Stimulated activated CD4-positive, alpha-beta T cell treated with anti-CD3 and anti-CD28 coated beads, Interleukin-4, amount 100 ng/mL, for 1 hour (primary cell): ENCODE data around the gene GULP1.
"Not testable (repeated sequence)": the region's sequence is repeated elsewhere in the genome, so short reads cannot be mapped to it uniquely, and the experiment has no call there.

ENCODE experiments used
- DNase-seq: peaks from one replicate; pipeline ENCODE4 v3.0.0-alpha.2; 2020

The GULP1 gene

DNA sequence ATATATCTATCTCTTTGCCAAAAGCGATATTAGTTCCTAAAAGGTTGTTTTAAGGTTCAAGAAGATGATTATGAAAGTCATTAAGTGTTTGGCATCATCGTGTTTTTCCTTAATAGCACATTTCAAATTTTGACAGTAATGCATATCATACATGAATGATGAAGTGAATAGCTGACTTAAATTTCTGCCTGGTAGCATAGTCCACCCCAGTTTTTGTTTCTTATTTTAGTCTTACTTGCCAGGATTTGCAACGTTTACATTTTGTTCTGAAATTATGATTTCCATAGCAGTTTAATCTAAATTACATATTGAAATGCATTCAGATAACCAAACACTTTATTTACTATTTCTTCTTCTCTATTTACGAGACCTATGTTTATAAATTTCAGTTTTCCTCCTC is 201.1 kb downstream of the GULP1 start:
- DNase-seq, result no peak

DNA sequence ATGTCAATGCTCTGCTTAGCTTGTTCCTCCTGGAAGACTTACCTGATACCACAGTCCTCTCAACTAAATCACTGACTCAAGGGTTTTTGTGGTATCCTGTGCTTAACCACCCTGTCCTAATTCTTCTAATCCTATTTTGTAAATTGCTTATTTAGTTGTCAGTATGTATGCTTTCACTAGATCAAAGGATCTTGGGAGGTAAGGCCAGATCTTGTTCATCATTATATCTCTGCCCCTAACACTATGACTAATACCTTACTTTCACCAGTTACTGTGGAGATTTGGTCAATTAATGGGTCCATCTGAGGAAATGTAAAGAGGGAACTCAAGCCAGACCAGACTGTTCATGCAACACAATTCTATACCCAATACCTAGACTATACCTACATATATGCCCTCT is 203.2 kb downstream of the GULP1 start:
- no peak for DNase-seq

DNA sequence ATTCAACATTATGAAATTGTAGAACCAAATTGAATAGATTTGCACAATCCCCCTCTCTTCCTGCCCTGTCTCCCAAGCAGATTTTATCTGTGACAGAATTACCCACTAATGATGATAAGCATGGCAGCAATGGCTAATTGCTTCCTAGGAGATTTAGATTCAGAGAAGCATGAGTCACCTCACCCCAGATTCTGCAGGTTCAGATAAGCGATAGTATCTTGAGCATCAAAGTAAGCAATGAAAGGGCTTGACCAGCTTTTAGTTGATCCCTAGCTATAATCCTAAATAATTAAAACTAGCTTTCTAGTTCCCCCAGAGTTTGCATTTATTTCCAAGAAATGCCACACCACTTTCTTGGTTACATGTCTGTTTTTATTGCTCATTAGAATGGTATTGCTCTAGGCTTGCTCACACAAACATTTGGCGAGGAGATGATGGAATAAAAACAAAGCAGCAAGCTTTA is 204.3 kb downstream of the GULP1 start:
- DNase-seq, result no peak

DNA sequence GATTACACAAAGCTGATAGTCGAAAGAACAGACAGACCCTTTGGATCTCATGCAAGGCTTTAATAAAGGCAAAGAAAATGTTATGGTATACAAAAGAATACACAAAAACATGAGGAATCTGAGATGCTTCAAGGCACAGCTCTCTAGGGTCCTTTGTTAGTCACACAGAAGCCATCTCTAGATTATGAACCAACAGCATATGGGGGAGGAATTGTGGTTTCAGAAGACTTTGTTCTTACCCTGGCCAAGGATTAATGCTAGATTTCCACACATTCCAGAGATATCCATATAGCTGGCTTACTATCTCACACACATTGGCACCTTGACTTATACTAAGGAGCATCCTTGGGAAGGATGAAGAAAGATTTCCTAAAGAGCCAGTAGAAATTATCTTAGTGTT is 206.1 kb downstream of the GULP1 start:
- DNase-seq, result no peak

DNA sequence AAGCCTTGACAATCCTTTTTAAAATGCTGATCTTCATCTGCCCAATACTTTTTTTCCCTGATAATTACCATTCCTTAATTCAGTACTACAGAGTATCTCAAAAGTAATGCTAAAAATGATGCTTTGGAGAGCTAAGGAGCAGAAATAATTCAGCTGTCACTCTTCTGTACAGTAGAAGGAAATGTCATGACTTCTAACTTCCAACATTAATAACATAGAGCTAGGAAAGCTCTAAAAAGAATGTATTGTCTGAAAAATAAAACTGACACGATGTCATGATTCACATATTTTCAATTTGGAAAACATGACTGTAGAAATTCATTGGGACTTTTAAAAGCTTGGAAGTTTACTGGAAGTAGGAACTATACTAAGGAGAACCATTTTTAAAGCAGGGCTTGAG is 212.3 kb downstream of the GULP1 start:
- no peak for DNase-seq

DNA sequence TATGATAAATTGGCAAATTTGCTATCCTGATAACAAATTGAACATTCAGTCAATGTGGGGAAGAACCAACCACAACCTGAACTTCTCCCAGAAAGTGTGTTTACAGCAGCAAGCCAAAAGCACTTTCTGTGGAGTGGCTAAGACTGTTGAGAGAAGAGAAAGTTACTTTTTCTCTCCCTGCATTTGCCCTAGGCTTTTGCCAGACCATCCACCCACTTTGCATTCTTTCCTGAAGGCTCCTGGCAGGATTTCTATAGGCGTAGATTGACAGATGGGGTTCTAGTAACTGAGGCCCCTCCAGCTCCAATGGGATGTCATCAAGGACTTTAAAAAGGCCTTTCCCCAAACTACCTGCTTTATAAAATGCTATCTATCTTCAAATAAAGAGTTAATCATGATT is 215.2 kb downstream of the GULP1 start:
- no peak for DNase-seq

DNA sequence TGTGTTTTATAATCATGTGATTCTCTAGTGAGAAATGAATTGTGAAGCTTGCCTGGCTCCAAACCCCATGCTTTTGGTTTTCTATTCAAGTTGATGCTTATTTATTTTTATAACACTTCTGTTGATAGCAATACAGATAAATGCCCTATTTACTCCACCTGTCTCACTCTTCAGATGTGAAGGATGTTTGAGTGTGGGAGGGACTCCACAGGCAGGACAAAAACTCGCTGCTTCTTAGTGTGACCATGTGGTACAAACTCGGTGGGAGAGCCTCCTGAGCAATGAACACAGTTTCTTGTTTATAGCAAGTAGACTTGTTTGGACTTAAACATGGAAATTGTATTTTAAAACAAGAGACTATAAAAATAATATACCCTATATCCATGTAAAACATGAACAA is 219.7 kb downstream of the GULP1 start:
- no peak for DNase-seq

DNA sequence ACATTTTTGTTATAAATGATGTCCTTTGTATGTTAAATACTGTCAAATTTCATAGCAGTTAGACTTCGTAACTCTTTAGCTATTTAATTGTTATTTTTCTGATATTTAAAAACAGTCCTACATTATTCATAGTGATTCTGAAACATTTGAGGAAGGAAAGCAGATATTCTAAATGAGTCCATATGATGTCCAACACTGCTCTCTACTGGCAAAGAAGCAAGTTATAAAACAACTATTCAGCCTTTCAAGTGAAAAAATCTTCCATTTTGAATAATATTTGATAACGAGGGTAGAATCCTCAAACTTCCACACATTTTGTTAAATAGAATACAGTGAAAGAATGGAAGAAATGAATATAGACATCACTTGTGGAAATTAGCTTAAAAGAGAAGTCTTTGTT is 220.8 kb downstream of the GULP1 start:
- no peak for DNase-seq

DNA sequence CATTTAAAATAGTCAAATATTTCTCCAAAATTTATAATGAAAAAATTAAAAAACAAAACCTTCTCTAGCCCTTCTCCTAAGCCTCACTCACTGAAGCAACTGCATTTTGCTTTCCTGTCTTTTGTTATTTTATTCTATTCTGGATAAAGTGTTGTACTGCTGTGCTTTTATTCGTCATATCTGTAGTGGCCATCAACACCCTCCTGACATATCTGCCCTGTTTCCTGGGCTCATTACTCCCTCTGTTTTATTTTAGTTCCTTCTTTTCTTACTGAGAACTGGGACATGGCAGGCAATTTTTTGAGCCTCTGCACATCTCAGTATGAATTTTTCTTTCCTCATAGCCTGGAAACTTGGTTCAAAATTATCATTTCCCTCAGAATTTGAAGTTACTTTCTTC is 224.2 kb downstream of the GULP1 start:
- DNase-seq, result no peak

DNA sequence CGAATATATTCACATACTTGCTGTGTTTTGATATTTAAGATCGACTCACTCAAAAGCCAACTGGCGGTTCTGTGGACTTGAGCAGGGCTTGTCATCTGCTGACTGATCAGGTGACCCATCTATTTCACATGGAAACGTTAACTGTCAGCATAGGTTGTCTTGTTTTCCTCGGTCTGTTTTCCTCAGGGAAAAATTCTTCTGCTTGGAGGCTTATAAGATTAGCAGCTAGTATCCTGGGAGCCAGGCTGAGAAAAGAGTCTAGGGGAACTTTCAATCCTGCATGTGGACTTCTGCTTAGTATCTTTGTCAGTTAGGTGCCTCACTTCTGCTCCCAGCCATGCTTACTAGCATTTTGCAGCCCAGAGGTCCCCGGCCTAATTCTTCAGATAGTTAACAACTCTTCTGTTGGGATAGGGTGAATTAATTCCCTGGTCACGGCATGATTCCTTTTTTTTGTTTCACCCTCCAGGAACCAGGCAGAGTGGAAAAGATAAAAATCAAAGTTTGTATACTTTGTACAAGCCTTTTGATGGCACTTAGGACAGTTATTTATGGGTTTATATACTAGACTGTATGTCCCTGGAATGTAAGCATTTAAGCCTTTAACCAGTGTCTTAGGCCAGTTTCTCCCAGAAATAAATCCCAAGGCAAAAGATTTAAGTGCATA is 226.0 kb downstream of the GULP1 start:
- DNase-seq, result no peak

DNA sequence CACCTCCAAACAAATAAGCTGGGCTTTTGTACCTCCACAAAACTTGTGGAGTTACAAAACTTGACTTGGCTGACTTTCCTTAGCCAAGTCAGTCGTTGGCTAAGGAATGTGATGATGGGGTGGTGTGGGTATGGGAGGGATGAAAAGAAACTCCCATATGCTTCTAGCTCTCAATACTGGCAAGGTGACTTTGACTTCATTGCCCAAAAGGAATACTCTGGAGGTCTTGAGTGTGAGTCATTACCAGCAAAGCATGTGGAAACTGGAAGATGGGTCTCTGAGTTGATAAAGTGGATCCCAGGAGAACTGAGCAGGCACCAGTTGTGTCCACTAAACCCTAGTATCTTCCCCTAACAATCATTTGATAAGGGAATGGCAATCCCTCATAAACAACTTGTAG is 226.7 kb downstream of the GULP1 start:
- DNase-seq, result no peak

DNA sequence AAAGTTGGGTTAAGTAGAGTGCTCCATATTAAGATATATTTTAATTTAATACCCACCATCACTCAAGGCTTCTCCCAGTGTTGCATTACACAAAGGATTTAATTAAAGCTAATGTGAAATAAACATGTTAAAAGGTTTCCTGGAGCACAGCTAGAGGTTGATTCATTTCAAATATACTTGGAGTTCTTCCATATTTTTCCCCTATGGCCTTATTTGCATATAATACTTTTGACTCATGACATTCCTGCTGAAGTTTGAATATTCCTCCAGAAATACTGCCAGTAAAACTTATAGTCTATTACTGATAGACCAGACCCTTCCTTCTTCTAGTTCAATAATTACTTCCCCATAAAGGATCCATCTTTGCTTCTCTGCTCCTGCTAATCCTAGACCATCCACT is 227.5 kb downstream of the GULP1 start:
- no peak for DNase-seq

DNA sequence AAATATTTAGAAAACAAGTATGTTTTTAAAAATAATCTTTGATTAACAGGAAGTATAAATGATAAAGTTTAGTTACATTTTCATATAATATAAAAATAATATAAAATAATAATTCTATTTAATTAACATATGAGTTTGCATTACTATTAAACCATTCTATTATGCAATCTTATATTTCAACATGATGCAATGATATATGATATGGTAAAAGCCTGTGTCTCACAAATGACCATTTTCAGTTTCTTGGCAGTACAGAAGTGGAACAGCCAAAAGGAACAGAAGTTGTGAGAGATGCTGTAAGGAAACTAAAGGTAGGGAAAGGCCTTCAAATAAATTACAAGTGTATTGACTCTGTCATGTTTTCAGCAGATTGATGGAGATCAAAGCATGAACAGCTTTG is 230.8 kb downstream of the GULP1 start:
- no peak for DNase-seq

DNA sequence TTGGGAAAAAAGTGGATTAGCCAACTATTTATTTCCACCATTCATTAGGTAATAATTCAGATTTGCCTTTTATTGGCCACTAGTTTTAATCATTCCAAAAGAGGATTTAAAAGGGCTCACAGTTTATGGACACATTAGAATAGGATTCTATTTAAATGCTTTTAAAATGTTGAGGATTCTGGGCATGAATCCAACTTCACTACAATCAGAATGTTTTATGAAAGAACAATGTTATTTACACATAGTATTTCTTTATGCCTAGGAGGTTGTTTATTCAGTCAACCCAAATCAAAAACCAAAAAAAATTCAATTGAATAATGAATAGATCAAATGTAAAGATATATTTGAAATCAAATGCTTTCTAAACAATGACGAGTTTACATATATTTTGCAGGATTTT is 232.2 kb downstream of the GULP1 start:
- no peak for DNase-seq

DNA sequence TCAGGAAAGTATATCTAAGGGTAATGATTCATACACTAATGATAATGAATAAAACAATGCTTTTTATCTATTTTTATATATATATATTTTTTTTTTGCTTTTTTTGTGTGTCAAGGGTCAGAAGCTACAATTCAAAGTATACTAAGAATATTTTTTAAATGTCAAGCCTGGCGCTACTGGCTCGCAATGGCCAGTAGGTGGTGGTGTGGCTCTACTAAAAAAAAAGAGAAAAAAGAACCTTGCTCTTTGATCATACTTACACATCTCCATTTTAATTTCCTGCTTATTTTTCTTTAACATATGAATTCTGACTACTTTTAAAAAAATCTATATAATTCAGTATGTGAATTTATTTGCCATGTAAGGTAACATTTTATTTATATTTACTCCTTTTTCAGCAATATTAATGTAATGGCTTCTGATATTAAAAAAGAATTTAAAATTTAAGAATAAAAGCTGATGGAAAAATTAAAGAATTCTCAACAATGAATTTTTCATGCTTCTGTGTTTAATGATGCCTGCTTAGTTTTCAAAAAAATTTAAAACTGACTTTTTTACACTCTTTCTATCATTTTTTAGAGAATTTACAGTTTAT is 232.9 kb downstream of the GULP1 start:
- peak; percentile 2 for DNase-seq

DNA sequence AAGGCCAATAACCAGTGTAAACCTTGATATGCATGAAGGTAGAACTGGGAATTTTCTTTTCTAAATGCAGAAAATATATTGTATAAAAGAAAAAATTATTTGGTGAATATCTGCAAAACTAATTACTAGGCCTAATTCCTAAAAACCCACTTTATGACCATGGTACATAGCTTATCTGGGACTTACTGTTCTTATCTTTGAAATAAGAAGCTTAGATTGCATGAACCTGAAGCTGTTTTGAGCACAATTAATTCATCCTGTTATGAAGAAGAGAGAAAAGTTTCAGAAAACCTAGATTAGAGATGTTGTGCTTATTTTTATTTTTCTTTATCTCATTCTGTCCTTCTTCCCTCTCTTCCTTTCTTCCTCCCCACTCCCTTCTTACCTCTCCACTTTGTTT is 235.0 kb downstream of the GULP1 start:
- no peak for DNase-seq

DNA sequence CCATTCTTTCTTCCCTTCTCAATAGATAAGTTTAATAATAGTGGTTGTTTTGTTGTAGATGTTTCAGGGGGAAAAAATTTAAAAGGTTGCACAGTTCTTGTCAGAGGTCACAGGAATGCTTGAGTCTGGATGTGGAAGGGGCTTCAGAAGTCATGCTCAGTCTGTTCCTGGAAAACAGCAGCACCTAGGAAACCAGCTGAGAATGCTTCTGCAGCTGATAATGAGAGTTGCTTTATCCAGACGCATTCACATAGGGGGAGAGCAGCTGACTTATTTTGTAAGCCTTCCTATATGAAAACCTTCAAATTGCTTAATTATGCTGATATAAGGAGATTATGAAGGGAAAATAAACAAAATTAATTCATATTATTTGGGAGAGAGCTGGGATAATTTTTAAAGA is 235.5 kb downstream of the GULP1 start:
- no peak for DNase-seq

DNA sequence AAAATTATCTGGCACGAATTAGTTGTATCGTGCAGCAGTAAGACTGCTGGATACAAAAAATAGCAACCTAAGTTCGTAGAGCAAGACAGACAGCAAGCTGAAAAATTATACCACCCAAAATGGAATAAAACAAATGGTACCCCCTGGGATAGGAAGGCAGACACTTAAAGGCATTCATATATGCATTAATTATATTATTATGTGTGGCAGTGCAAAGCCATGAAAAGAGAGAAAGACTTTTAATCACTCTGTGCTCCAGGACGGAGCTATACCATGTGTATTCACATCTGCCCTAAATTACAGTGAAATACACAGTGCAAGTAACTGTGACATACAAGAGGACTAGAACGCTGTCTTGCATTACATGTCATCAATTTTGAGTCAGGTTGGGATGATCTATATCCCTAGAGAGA is 235.9 kb downstream of the GULP1 start:
- DNase-seq, result no peak

DNA sequence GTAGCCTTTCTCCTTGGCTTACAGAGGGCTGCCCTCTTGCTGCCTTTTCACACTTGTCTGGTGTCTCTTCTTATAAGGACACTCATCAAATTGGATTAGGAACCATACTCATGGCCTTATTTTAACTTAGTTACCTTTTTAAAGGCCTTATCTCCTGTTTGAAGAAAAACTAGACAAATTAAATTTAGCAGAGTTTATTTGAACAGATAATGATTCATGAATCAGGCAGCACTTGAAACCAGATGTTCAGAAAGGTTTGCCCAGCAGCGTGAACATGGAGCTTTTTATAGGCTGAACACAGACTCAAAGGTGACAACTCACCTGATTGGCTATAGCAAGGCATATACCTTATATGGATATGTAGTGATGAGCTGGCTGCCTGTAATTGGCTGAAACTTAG is 238.0 kb downstream of the GULP1 start:
- DNase-seq, result no peak

DNA sequence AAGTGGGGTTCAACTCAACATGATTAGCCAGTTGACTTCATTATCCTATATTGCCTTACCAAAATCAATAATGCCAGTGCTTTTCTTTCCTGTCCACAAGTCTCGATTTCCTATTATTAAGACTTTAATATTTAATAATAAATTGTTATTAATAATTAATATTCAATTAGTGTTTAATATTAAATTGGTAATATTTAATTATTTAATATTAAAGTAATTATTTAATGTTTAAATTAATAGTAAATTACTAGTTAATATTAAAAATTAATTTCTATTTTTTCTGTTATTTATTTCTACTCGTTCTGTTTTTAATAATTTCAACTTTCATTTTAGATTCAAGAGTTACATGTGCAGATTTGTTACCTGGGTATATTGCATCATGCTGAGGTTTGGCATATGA is 243.2 kb downstream of the GULP1 start:
- no peak for DNase-seq

DNA sequence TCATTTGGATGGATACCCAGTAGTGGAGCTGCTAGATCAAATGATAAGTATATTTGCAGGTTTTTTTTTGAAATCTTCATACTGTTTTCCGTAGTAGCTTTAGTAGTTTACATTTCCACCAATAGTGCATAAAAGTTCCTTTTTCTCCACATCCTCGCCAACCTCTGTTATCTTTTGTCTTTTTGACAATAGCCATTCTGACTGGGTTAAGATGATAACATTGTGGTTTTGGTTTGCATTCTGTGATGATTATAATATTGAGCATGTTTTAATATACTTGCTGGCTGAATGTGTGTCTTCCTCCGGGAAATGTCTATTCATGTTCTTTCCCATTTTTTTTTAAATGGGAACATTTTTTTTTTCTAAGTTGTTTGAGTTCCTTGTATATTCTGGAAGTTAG is 260.0 kb downstream of the GULP1 start:
- DNase-seq, result no peak

DNA sequence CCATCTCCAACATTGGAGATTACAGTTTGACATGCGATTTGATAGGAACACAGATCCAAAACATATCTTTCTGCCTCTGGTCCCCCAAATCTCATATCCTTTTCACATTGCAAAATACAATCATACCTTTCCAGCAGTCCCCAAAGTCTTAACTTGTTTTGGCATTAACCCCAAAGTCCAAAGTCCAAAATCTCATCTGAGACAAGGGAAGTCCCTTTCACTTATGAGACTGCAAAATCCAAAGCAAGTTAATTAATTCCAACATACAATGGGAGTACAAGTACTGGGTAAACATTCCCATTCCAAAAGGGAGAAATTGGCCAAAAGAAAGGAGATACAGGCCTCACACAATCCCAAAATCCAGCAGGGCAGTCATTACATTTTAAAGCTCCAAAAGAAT is 265.4 kb downstream of the GULP1 start:
- no peak for DNase-seq

DNA sequence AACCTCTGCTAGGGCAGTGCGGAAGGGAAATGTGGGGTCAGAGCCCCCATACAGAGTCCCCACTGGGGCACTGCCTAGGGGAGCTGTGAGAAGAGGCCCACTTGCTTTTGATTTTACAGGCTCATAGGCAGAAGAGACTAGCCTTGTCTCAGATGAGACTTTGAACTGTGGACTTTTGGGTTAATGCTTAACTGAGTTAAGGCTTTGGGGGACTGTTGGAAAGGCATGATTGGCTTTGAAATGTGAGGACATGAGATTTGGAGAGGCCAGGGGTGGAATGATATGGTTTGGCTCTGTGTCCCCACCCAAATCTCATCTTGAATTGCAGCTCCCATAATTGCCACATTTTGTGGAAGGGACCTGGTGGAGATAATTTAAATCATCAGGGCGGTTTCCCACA is 267.8 kb downstream of the GULP1 start:
- DNase-seq, result not testable (repeated sequence)

DNA sequence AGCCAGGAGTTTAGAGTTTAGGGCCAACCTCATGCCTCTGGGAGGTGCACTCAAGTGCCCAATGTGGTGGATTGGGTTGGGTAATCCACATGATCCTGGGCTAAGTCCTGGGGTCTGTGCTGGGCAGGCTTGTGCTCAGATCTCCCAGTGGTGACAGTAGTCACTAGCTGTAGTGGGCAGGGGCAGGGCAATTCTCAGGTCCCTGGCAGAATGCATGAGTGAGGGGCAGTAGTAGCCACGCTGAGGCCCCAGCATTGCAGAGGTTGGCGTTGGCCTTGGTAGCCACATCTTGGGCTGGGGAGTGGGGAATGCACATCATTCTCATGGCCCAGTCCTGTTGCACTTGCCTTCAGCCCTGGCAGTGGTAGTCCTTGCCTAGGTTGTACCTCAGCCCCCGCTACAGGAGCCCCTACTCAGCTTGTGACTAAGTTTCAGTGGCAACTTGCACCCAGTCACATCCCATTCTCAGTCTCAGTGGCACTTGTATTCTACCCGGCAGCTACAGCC is 269.9 kb downstream of the GULP1 start:
- no peak for DNase-seq
